ENCODE results near the gene GRB2.

Gene GRB2

DNA sequence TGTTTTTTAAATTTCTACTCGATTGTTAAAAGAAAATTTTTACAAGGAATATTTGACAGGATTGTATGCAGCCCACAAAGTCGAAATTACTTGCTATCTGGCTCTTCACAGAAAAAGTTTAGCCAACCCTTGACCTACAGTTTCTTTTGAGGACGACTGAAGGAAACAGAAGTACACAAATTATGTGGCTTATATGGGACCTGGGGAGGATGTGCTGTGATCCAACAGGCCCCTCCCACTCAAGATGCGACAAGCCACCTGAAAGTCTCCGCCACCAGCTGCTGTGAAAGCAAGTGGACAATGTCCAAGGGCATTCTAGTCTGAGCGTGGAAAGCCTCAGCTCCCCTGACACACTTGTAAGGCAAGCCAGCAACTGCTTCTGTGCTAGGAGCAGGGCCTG is 73.8 kb downstream of the GRB2 start:
- DNase-seq (ENCODE audit: low spot score) (no peak), ATAC-seq (ENCODE audit: low read depth) (no peak)
- Histone ChIP-seq H3K9me3 (ENCODE audit: severe bottlenecking) (no peaks in the 10 kb centered on the region), H3K4me1 (ENCODE audit: insufficient read depth, poor library complexity, severe bottlenecking) (no peaks in the 10 kb centered on the region), H3K27me3 (ENCODE audit: insufficient read depth, poor library complexity, severe bottlenecking) (no peaks in the 10 kb centered on the region), H3K27ac (ENCODE audit: poor library complexity, severe bottlenecking) (no peak overlapping the region), H3K36me3 (ENCODE audit: low read depth) (peaks cover 32% of the 10 kb centered on the region), H3K4me3 (ENCODE audit: severe bottlenecking) (no peak overlapping the region)
- TF ChIP-seq, protein P1, sequence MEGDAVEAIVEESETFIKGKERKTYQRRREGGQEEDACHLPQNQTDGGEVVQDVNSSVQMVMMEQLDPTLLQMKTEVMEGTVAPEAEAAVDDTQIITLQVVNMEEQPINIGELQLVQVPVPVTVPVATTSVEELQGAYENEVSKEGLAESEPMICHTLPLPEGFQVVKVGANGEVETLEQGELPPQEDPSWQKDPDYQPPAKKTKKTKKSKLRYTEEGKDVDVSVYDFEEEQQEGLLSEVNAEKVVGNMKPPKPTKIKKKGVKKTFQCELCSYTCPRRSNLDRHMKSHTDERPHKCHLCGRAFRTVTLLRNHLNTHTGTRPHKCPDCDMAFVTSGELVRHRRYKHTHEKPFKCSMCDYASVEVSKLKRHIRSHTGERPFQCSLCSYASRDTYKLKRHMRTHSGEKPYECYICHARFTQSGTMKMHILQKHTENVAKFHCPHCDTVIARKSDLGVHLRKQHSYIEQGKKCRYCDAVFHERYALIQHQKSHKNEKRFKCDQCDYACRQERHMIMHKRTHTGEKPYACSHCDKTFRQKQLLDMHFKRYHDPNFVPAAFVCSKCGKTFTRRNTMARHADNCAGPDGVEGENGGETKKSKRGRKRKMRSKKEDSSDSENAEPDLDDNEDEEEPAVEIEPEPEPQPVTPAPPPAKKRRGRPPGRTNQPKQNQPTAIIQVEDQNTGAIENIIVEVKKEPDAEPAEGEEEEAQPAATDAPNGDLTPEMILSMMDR (IDR thresholded peaks at IDR 0.05; ENCODE audit: poor library complexity, severe bottlenecking) = no peak

GRCh38 chr17:75327757-75328156 is 77.7 kb downstream of the GRB2 start:
- TF ChIP-seq, protein P1 (IDR thresholded peaks at IDR 0.05; ENCODE audit: poor library complexity, severe bottlenecking) = no peak
- H3K27me3 ChIP-seq (ENCODE audit: insufficient read depth, poor library complexity, severe bottlenecking) = no peaks in the 10 kb centered on the region
- no peak for DNase-seq (ENCODE audit: low spot score)
- no peak overlapping the region for H3K4me3 ChIP-seq (ENCODE audit: severe bottlenecking)
- no peak for ATAC-seq (ENCODE audit: low read depth)
- no peak overlapping the region for H3K27ac ChIP-seq (ENCODE audit: poor library complexity, severe bottlenecking)
- H3K9me3 ChIP-seq (ENCODE audit: severe bottlenecking) = no peaks in the 10 kb centered on the region
- peaks cover 45% of the 10 kb centered on the region for H3K36me3 ChIP-seq (ENCODE audit: low read depth)
- no peaks in the 10 kb centered on the region for H3K4me1 ChIP-seq (ENCODE audit: insufficient read depth, poor library complexity, severe bottlenecking)

DNA sequence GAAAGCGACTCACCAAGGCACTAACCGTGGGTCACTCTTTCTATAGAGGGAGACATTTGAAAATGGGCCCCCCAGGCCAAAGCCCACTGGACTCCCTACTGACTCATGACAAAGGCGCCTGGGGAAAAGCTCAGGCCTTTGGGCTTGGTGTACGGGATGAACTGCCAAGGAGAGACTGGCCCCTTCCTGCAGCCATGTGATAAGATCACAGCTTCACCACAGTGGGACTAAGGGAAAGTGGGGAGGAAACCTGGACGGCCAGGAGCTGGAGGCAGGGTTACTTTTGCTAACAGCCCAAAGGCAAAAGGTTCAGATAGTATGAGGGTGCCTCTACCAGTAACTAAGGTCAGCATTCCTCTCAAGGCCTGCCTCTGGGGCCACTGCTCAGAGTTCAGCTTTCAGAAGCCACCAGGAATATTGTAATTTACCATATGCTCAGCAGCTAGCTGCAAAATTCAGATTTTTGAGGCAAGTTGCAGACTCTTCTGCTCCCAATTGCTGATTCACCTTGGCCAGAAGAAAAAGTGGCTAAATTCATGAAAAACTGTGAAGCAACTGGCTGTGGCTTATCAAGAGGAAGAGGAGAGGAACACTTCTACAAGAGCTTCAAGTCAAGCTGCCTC is 79.1 kb downstream of the GRB2 start:
- Histone ChIP-seq H3K9me3 (ENCODE audit: severe bottlenecking) (no peaks in the 10 kb centered on the region), H3K27me3 (ENCODE audit: insufficient read depth, poor library complexity, severe bottlenecking) (no peaks in the 10 kb centered on the region), H3K36me3 (ENCODE audit: low read depth) (peaks cover 45% of the 10 kb centered on the region), H3K4me3 (ENCODE audit: severe bottlenecking) (no peak overlapping the region), H3K27ac (ENCODE audit: poor library complexity, severe bottlenecking) (no peak overlapping the region), H3K4me1 (ENCODE audit: insufficient read depth, poor library complexity, severe bottlenecking) (no peaks in the 10 kb centered on the region)
- ATAC-seq (ENCODE audit: low read depth) (no peak), DNase-seq (ENCODE audit: low spot score) (no peak)
- TF ChIP-seq, protein P1 (IDR thresholded peaks at IDR 0.05; ENCODE audit: poor library complexity, severe bottlenecking) = no peak

GRCh38 chr17:75325827-75326225 is 79.7 kb downstream of the GRB2 start:
- no peak overlapping the region for H3K4me3 ChIP-seq (ENCODE audit: severe bottlenecking)

DNA sequence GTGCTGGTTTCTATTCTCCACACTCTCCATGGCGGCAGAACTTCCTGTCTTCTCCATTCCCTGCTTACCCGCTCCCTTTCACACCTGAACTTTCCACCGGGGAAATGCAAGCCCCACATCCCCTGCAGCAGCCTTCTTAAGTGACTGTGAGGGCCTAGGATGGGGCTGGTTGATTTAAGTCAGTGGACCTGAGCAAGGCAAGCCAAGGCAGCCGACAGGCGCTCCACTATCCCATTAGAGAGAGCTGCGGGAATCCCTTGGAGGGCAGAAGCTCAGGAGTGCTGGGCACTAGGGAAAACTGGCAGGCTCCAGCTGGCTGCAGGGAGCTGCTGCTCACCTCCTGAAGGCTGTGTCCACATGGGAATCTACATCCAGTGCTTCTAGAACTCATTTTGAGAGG is 80.1 kb downstream of the GRB2 start:
- DNase-seq (ENCODE audit: low spot score) (no peak), ATAC-seq (ENCODE audit: low read depth) (no peak)
- Histone ChIP-seq H3K4me3 (ENCODE audit: severe bottlenecking) (no peak overlapping the region), H3K27ac (ENCODE audit: poor library complexity, severe bottlenecking) (no peak overlapping the region), H3K4me1 (ENCODE audit: insufficient read depth, poor library complexity, severe bottlenecking) (no peaks in the 10 kb centered on the region), H3K27me3 (ENCODE audit: insufficient read depth, poor library complexity, severe bottlenecking) (no peaks in the 10 kb centered on the region), H3K9me3 (ENCODE audit: severe bottlenecking) (no peaks in the 10 kb centered on the region), H3K36me3 (ENCODE audit: low read depth) (peaks cover 53% of the 10 kb centered on the region)
- TF ChIP-seq, protein P1 (IDR thresholded peaks at IDR 0.05; ENCODE audit: poor library complexity, severe bottlenecking) = no peak

More at GRCh38 chr17:75325827-75326225, 79.7 kb downstream of the GRB2 start:
- no peak for DNase-seq (ENCODE audit: low spot score)
- Histone ChIP-seq H3K27ac (ENCODE audit: poor library complexity, severe bottlenecking) (no peak overlapping the region), H3K36me3 (ENCODE audit: low read depth) (peaks cover 48% of the 10 kb centered on the region), H3K27me3 (ENCODE audit: insufficient read depth, poor library complexity, severe bottlenecking) (no peaks in the 10 kb centered on the region), H3K9me3 (ENCODE audit: severe bottlenecking) (no peaks in the 10 kb centered on the region), H3K4me1 (ENCODE audit: insufficient read depth, poor library complexity, severe bottlenecking) (no peaks in the 10 kb centered on the region)
- no peak for ATAC-seq (ENCODE audit: low read depth)
- TF ChIP-seq, protein P1 (IDR thresholded peaks at IDR 0.05; ENCODE audit: poor library complexity, severe bottlenecking) = no peak
